Measurements from ENCODE around the gene GMPR2.

- TF ChIP-seq CTCF (IDR thresholded peaks at IDR 0.05; ENCODE audit: low read depth, low read length) (no peak), EZH2phosphoT487 (IDR thresholded peaks at IDR 0.05; ENCODE audit: low read depth) (no peak)
These were observed 43.3 kb upstream of the GMPR2 start for GRCh38 chr14:24189460-24189859.

Measured in OCI-LY3 (cell line).